ENCODE data around the gene HDX. TPM values are rescaled to one million over a fixed set of nuclear protein-coding genes. Genes with fewer than 3 reads are reported as not detected.

Gene HDX
- polyA plus RNA-seq, 1 of the 3 experiments (the other 2 are of a cell fraction): 1.6 TPM

DNA sequence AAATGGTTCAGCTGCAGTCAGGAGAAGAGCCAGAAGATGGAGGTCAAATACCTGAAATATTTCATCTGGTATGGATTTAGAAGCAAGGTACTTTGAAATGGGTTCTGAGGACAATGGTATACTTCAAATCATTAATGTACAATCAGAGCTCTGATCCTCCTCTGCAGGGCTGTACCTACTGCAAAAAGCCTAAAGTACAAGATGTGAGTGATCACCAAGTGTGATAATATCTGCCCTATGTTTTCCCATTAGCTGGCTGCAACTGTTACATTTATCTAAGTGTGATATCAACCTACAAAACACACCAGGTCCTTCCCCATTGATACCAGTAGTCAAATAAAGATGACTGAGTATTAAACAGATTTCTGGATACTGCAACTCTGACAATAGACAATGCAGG lies 25.1 kb downstream of the HDX start:
- Histone ChIP-seq H2AFZ (ENCODE audit: low read depth) (no peak overlapping the region), H3K4me1 (ENCODE audit: control insufficient read depth in 1 of 2, insufficient read depth in 2 of 2, low read depth in 1 of 2, low read length in 1 of 2) (no peaks in the 10 kb centered on the region; a peak in 2 of 4 replicates), H3K9me2 (no peaks in the 10 kb centered on the region; the same call in 1 of the 2 replicates), H3K4me2 (no peak overlapping the region), H3K4me3 (ENCODE audit: low read depth in 2 of 2, low read length in 1 of 2) (no peak overlapping the region), H3K79me2 (ENCODE audit: insufficient read depth) (no peaks in the 10 kb centered on the region; the same call in 1 of the 2 replicates), H4K20me1 (ENCODE audit: insufficient read depth) (no peaks in the 10 kb centered on the region), H3K9me3 (no peaks in the 10 kb centered on the region), H3K9ac (no peak overlapping the region), H3F3A (replicated peaks; ENCODE audit: insufficient read depth) (no peaks in the 10 kb centered on the region), H3K36me3 (replicated peaks in 1 of 2; ENCODE audit: control insufficient read depth in 1 of 2, insufficient read depth in 2 of 2, low read length in 1 of 2) (peaks cover 0 to 13% of the 10 kb centered on the region in 2 experiments), H3K27ac (ENCODE audit: low read depth in 2 of 2, low read length in 1 of 2) (peak overlapping the region in 1 of 2 experiments; percentile 69; a peak in 2 of 4 replicates), H3K27me3 (ENCODE audit: insufficient read depth) (no peaks in the 10 kb centered on the region)
- POLR2A ChIA-PET: interaction anchor here (0.8 kb wide), 1 partner anchor 16 kb away, joined by 3 read pairs; no protein-coding TSS in a partner anchor
- CTCF ChIA-PET: interaction anchor here (0.6 to 1.6 kb wide), 3 partner anchors 32 to 431 kb away, joined by 3 to 4 read pairs (median 4); no protein-coding TSS in a partner anchor
- no peak for DNase-seq
- TF ChIP-seq TAF1 (IDR thresholded peaks at IDR 0.05; ENCODE audit: borderline replicate concordance, low read depth, low read length) (no peak), ELF1 (IDR thresholded peaks at IDR 0.05) (no peak), EP300 (IDR thresholded peaks at IDR 0.05; ENCODE audit: borderline replicate concordance in 1 of 2, low read depth in 1 of 2, low read length in 1 of 2) (peak in 1 of 2 experiments; percentile 68; a peak in 1 of 4 replicates), GABPA (IDR thresholded peaks at IDR 0.05; ENCODE audit: low read depth) (no peak), GATA2 (CRISPR knock-in tag; IDR thresholded peaks at IDR 0.05) (peak; percentile 70; the same call in 1 of the 2 replicates), RAD21 (IDR thresholded peaks at IDR 0.05; ENCODE audit: low read length) (peak; percentile 38; the same call in 1 of the 2 replicates), MEF2A (IDR thresholded peaks at IDR 0.05; ENCODE audit: borderline replicate concordance, low read depth) (no peak)

DNA sequence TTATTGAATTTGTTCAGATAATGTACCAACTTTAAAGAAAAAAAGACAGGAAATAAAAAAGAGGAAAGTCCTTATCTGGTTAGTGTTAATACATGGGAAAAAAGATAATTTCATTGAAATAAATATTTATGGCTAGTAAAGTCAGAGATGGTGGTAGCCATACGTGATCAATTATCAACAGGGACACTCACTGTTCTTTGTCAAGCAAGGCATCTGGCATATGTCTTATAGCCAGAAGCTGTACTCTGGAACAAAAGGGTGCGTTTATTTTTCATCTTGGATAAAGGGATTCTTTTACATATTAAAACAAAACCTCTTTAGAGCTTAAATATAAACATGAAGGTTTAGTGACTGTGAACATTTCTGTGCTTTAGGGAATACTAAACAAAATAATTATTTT lies 26.7 kb downstream of the HDX start:
- peak overlapping the region in 1 of 2 experiments; percentile 58; a peak in 1 of 4 replicates for H3K27ac ChIP-seq (ENCODE audit: low read depth in 2 of 2, low read length in 1 of 2)
- TF ChIP-seq EP300 (IDR thresholded peaks at IDR 0.05; ENCODE audit: borderline replicate concordance in 1 of 2, low read depth in 1 of 2, low read length in 1 of 2): peak in 1 of 2 experiments; percentile 90; a peak in 2 of 4 replicates
- TF ChIP-seq, protein P1, sequence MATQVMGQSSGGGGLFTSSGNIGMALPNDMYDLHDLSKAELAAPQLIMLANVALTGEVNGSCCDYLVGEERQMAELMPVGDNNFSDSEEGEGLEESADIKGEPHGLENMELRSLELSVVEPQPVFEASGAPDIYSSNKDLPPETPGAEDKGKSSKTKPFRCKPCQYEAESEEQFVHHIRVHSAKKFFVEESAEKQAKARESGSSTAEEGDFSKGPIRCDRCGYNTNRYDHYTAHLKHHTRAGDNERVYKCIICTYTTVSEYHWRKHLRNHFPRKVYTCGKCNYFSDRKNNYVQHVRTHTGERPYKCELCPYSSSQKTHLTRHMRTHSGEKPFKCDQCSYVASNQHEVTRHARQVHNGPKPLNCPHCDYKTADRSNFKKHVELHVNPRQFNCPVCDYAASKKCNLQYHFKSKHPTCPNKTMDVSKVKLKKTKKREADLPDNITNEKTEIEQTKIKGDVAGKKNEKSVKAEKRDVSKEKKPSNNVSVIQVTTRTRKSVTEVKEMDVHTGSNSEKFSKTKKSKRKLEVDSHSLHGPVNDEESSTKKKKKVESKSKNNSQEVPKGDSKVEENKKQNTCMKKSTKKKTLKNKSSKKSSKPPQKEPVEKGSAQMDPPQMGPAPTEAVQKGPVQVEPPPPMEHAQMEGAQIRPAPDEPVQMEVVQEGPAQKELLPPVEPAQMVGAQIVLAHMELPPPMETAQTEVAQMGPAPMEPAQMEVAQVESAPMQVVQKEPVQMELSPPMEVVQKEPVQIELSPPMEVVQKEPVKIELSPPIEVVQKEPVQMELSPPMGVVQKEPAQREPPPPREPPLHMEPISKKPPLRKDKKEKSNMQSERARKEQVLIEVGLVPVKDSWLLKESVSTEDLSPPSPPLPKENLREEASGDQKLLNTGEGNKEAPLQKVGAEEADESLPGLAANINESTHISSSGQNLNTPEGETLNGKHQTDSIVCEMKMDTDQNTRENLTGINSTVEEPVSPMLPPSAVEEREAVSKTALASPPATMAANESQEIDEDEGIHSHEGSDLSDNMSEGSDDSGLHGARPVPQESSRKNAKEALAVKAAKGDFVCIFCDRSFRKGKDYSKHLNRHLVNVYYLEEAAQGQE (IDR thresholded peaks at IDR 0.05; ENCODE audit: low read depth, low read length): no peak
- no peak for TF ChIP-seq JUND (IDR thresholded peaks at IDR 0.05)
- peak; percentile 63 for TF ChIP-seq CHD2 (IDR thresholded peaks at IDR 0.05; ENCODE audit: low read length, partially characterized antibody)
- no peak for TF ChIP-seq NRF1 (IDR thresholded peaks at IDR 0.05; ENCODE audit: low read depth, low read length)
- 0 out of 2 replicates have a peak, but pooled peaks have one; percentile 37 for TF ChIP-seq RCOR1 (IDR thresholded peaks at IDR 0.05; ENCODE audit: low read length)
- no peak for TF ChIP-seq GABPA (IDR thresholded peaks at IDR 0.05; ENCODE audit: low read depth)
- TF ChIP-seq TCF12 (IDR thresholded peaks at IDR 0.05): peak; percentile 65
- TF ChIP-seq, protein P2, sequence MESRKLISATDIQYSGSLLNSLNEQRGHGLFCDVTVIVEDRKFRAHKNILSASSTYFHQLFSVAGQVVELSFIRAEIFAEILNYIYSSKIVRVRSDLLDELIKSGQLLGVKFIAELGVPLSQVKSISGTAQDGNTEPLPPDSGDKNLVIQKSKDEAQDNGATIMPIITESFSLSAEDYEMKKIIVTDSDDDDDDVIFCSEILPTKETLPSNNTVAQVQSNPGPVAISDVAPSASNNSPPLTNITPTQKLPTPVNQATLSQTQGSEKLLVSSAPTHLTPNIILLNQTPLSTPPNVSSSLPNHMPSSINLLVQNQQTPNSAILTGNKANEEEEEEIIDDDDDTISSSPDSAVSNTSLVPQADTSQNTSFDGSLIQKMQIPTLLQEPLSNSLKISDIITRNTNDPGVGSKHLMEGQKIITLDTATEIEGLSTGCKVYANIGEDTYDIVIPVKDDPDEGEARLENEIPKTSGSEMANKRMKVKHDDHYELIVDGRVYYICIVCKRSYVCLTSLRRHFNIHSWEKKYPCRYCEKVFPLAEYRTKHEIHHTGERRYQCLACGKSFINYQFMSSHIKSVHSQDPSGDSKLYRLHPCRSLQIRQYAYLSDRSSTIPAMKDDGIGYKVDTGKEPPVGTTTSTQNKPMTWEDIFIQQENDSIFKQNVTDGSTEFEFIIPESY (IDR thresholded peaks at IDR 0.05; ENCODE audit: borderline replicate concordance, low read depth): no peak
- TF ChIP-seq TAF1 (IDR thresholded peaks at IDR 0.05; ENCODE audit: borderline replicate concordance, low read depth, low read length): no peak
- 0 out of 2 replicates have a peak, but pooled peaks have one; percentile 7 for TF ChIP-seq RAD21 (IDR thresholded peaks at IDR 0.05; ENCODE audit: low read length)
- TF ChIP-seq GATA2 (CRISPR knock-in tag; IDR thresholded peaks at IDR 0.05): peak; percentile 58
- TF ChIP-seq, protein P3, sequence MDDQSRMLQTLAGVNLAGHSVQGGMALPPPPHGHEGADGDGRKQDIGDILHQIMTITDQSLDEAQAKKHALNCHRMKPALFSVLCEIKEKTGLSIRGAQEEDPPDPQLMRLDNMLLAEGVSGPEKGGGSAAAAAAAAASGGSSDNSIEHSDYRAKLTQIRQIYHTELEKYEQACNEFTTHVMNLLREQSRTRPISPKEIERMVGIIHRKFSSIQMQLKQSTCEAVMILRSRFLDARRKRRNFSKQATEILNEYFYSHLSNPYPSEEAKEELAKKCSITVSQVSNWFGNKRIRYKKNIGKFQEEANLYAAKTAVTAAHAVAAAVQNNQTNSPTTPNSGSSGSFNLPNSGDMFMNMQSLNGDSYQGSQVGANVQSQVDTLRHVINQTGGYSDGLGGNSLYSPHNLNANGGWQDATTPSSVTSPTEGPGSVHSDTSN (IDR thresholded peaks at IDR 0.05): no peak
- no peak for TF ChIP-seq FOSL2 (IDR thresholded peaks at IDR 0.05; ENCODE audit: borderline replicate concordance, low read depth)
- TF ChIP-seq, protein P4, sequence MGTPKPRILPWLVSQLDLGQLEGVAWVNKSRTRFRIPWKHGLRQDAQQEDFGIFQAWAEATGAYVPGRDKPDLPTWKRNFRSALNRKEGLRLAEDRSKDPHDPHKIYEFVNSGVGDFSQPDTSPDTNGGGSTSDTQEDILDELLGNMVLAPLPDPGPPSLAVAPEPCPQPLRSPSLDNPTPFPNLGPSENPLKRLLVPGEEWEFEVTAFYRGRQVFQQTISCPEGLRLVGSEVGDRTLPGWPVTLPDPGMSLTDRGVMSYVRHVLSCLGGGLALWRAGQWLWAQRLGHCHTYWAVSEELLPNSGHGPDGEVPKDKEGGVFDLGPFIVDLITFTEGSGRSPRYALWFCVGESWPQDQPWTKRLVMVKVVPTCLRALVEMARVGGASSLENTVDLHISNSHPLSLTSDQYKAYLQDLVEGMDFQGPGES (IDR thresholded peaks at IDR 0.05; ENCODE audit: low read depth, low read length): no peak
- no peak for TF ChIP-seq MEF2A (IDR thresholded peaks at IDR 0.05; ENCODE audit: borderline replicate concordance, low read depth)
- peak; percentile 24 for DNase-seq
- no peak overlapping the region for H3K4me2 ChIP-seq
- POLR2A ChIA-PET: no interaction called here
- no peak overlapping the region for H3K4me3 ChIP-seq (ENCODE audit: low read depth in 2 of 2, low read length in 1 of 2)
- H3K9me2 ChIP-seq: no peaks in the 10 kb centered on the region; the same call in 1 of the 2 replicates
- 8% methylated on average over 2 of the region's 2 CpGs for WGBS (ENCODE audit: low lambda C conversion rate)
- peaks cover 0 to 3% of the 10 kb centered on the region in 2 experiments for H3K36me3 ChIP-seq (replicated peaks in 1 of 2; ENCODE audit: control insufficient read depth in 1 of 2, insufficient read depth in 2 of 2, low read length in 1 of 2)
- CTCF ChIA-PET: no interaction called here
- no peaks in the 10 kb centered on the region for H3K27me3 ChIP-seq (ENCODE audit: insufficient read depth)
- no peaks in the 10 kb centered on the region for H4K20me1 ChIP-seq (ENCODE audit: insufficient read depth)
- no peaks in the 10 kb centered on the region; a peak in 2 of 4 replicates for H3K4me1 ChIP-seq (ENCODE audit: control insufficient read depth in 1 of 2, insufficient read depth in 2 of 2, low read depth in 1 of 2, low read length in 1 of 2)
- no peak overlapping the region for H2AFZ ChIP-seq (ENCODE audit: low read depth)
- H3K9me3 ChIP-seq: no peaks in the 10 kb centered on the region
- H3F3A ChIP-seq (replicated peaks; ENCODE audit: insufficient read depth): no peaks in the 10 kb centered on the region
- no peaks in the 10 kb centered on the region; the same call in 1 of the 2 replicates for H3K79me2 ChIP-seq (ENCODE audit: insufficient read depth)
- no peak overlapping the region for H3K9ac ChIP-seq
